GM19455 (cell line): ENCODE data around the gene SAPCD2.

ENCODE experiments used
- ATAC-seq: cut with Tn5 transposase; IDR thresholded peaks from one replicate; pipeline ENCODE4 v1.9.1; 2021; ENCODE audit not compliant: unreplicated experiment

SAPCD2 gene

GRCh38 chr9:137050570-137050969 is 19.8 kb downstream of the SAPCD2 start:
- ATAC-seq = no peak

GRCh38 chr9:137049544-137050449 is 20.6 kb downstream of the SAPCD2 start:
- ATAC-seq = no peak

GRCh38 chr9:137048655-137049543 is 21.5 kb downstream of the SAPCD2 start:
- ATAC-seq = no peak

GRCh38 chr9:137046088-137046787 is 24.1 kb downstream of the SAPCD2 start, which contains the start of gene NPDC1:
Gene NPDC1, minus strand, starts transcription at chr9:137046177. Its CDS starts 188 bp downstream, at chr9:137045989.
- no peak for ATAC-seq

- no peak for ATAC-seq
These were observed 24.9 kb downstream of the SAPCD2 start for GRCh38 chr9:137045294-137046087.

- ATAC-seq = no peak
These were observed 25.7 kb downstream of the SAPCD2 start for GRCh38 chr9:137044502-137045177.

- no peak for ATAC-seq
These were observed 26.3 kb downstream of the SAPCD2 start for GRCh38 chr9:137044037-137044436.

- no peak for ATAC-seq
These were observed 27.3 kb downstream of the SAPCD2 start for GRCh38 chr9:137042751-137043727.

- ATAC-seq = no peak
These were observed 29.2 kb downstream of the SAPCD2 start for GRCh38 chr9:137041124-137041523.

- ATAC-seq = no peak
These were observed 29.8 kb downstream of the SAPCD2 start for GRCh38 chr9:137040568-137040967.

- ATAC-seq = no peak
These were observed 30.6 kb downstream of the SAPCD2 start for GRCh38 chr9:137039611-137040366.

GRCh38 chr9:137038916-137039315 is 31.4 kb downstream of the SAPCD2 start:
- no peak for ATAC-seq

GRCh38 chr9:137037483-137037882 is 32.9 kb downstream of the SAPCD2 start:
- ATAC-seq = no peak

- no peak for ATAC-seq
These were observed 33.3 kb downstream of the SAPCD2 start for GRCh38 chr9:137037035-137037434.

- no peak for ATAC-seq
These were observed 34.4 kb downstream of the SAPCD2 start for GRCh38 chr9:137035937-137036336.

- ATAC-seq = no peak
These were observed 34.9 kb downstream of the SAPCD2 start for GRCh38 chr9:137035507-137035834.

- no peak for ATAC-seq
These were observed 35.4 kb downstream of the SAPCD2 start for GRCh38 chr9:137034709-137035506.
